ENCODE measurements around the gene HIPK2.
A peak's percentile ranks its signal among the peaks of the same experiment; 100 is the strongest.

The HIPK2 gene

GRCh38 chr7:139660317-139661042 is 117.3 kb downstream of the HIPK2 start:
- H3K4me1 ChIP-seq, result peaks cover 22% of the 10 kb centered on the region
- peak overlapping the region; percentile 9 for H3K4me2 ChIP-seq (ENCODE audit: low read length)
- H3K9me3 ChIP-seq (ENCODE audit: control insufficient read depth, low read length), result no peaks in the 10 kb centered on the region
- H3K27ac ChIP-seq, result peak overlapping the region; percentile 58
- H3K9ac ChIP-seq, result no peak overlapping the region
- no peaks in the 10 kb centered on the region for H3K27me3 ChIP-seq (ENCODE audit: control insufficient read depth, insufficient read depth, low read length)
- no peak overlapping the region for H3K4me3 ChIP-seq (ENCODE audit: low read depth, low read length)
- peaks cover 24% of the 10 kb centered on the region for H3K79me2 ChIP-seq
- TF ChIP-seq CTCF (IDR thresholded peaks at IDR 0.05), result no peak
- H2AFZ ChIP-seq, result no peak overlapping the region
- H3K36me3 ChIP-seq (ENCODE audit: control insufficient read depth, insufficient read depth, low read length), result no peaks in the 10 kb centered on the region

GRCh38 chr7:139659922-139660316 is 117.9 kb downstream of the HIPK2 start:
- H3K27ac ChIP-seq, result no peak overlapping the region
- H3K27me3 ChIP-seq (ENCODE audit: control insufficient read depth, insufficient read depth, low read length), result no peaks in the 10 kb centered on the region
- H2AFZ ChIP-seq, result no peak overlapping the region
- no peak overlapping the region for H3K9ac ChIP-seq
- no peaks in the 10 kb centered on the region for H3K36me3 ChIP-seq (ENCODE audit: control insufficient read depth, insufficient read depth, low read length)
- peaks cover 22% of the 10 kb centered on the region for H3K4me1 ChIP-seq
- TF ChIP-seq CTCF (IDR thresholded peaks at IDR 0.05), result no peak
- no peaks in the 10 kb centered on the region for H3K9me3 ChIP-seq (ENCODE audit: control insufficient read depth, low read length)
- peaks cover 23% of the 10 kb centered on the region for H3K79me2 ChIP-seq
- H3K4me2 ChIP-seq (ENCODE audit: low read length), result no peak overlapping the region
- H3K4me3 ChIP-seq (ENCODE audit: low read depth, low read length), result no peak overlapping the region

GRCh38 chr7:139658908-139659675 is 118.7 kb downstream of the HIPK2 start:
- H3K4me3 ChIP-seq (ENCODE audit: low read depth, low read length), result no peak overlapping the region
- no peak for TF ChIP-seq CTCF (IDR thresholded peaks at IDR 0.05)
- H3K4me2 ChIP-seq (ENCODE audit: low read length), result no peak overlapping the region
- peaks cover 23% of the 10 kb centered on the region for H3K79me2 ChIP-seq
- H3K36me3 ChIP-seq (ENCODE audit: control insufficient read depth, insufficient read depth, low read length), result no peaks in the 10 kb centered on the region
- H3K9ac ChIP-seq, result no peak overlapping the region
- H3K4me1 ChIP-seq, result peaks cover 22% of the 10 kb centered on the region
- H3K9me3 ChIP-seq (ENCODE audit: control insufficient read depth, low read length), result no peaks in the 10 kb centered on the region
- no peak overlapping the region for H3K27ac ChIP-seq
- H2AFZ ChIP-seq, result no peak overlapping the region
- H3K27me3 ChIP-seq (ENCODE audit: control insufficient read depth, insufficient read depth, low read length), result no peaks in the 10 kb centered on the region

GRCh38 chr7:139658296-139658695 is 119.5 kb downstream of the HIPK2 start:
- Histone ChIP-seq H3K27me3 (ENCODE audit: control insufficient read depth, insufficient read depth, low read length) (no peaks in the 10 kb centered on the region), H2AFZ (no peak overlapping the region), H3K9ac (no peak overlapping the region), H3K36me3 (ENCODE audit: control insufficient read depth, insufficient read depth, low read length) (no peaks in the 10 kb centered on the region), H3K79me2 (peaks cover 19% of the 10 kb centered on the region), H3K4me3 (ENCODE audit: low read depth, low read length) (no peak overlapping the region), H3K27ac (no peak overlapping the region), H3K9me3 (ENCODE audit: control insufficient read depth, low read length) (no peaks in the 10 kb centered on the region), H3K4me1 (peaks cover 22% of the 10 kb centered on the region), H3K4me2 (ENCODE audit: low read length) (no peak overlapping the region)
- no peak for TF ChIP-seq CTCF (IDR thresholded peaks at IDR 0.05)
